H1 (cell line): ENCODE measurements around the gene ZNF658.
"Not testable (repeated sequence)": the region's sequence is repeated elsewhere in the genome, so short reads cannot be mapped to it uniquely, and the experiment has no call there.

Experiments
- CHD2 ChIP-seq: IDR thresholded peaks from 2 replicates; pipeline ENCODE4 v1.6.1; 2012; ENCODE audit warnings: low read length, improper control_type of control experiment
- JUND ChIP-seq: IDR thresholded peaks from 2 replicates; pipeline ENCODE4 v1.6.1; 2011; ENCODE audit warnings: mild to moderate bottlenecking, improper control_type of control experiment, low read length
- RXRA ChIP-seq: IDR thresholded peaks from 2 replicates; pipeline ENCODE4 v1.6.1; 2011; ENCODE audit warnings: low read depth, mild to moderate bottlenecking, low read length, moderate library complexity; ENCODE audit not compliant: insufficient read depth
- TF ChIP-seq, protein P1 (sequence below), 3 experiments: IDR thresholded peaks; 1 replicate in 2 of 3; 2 replicates in 1 of 3; pipeline versions ENCODE4 v1.5.1 to v1.6.1; 2011; ENCODE audit warnings: low read length in 3 of 3, mild to moderate bottlenecking in 3 of 3, inconsistent platforms in 2 of 3, low read depth in 1 of 3, moderate library complexity in 1 of 3; ENCODE audit not compliant: insufficient read depth in 1 of 3; ENCODE audit errors: control extremely low read depth in 1 of 3

- TF ChIP-seq JUND, RXRA, CHD2: not testable (repeated sequence)
- TF ChIP-seq, protein P1, sequence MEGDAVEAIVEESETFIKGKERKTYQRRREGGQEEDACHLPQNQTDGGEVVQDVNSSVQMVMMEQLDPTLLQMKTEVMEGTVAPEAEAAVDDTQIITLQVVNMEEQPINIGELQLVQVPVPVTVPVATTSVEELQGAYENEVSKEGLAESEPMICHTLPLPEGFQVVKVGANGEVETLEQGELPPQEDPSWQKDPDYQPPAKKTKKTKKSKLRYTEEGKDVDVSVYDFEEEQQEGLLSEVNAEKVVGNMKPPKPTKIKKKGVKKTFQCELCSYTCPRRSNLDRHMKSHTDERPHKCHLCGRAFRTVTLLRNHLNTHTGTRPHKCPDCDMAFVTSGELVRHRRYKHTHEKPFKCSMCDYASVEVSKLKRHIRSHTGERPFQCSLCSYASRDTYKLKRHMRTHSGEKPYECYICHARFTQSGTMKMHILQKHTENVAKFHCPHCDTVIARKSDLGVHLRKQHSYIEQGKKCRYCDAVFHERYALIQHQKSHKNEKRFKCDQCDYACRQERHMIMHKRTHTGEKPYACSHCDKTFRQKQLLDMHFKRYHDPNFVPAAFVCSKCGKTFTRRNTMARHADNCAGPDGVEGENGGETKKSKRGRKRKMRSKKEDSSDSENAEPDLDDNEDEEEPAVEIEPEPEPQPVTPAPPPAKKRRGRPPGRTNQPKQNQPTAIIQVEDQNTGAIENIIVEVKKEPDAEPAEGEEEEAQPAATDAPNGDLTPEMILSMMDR (IDR thresholded peaks at IDR 0.05; ENCODE audit: control extremely low read depth in 1 of 3, insufficient read depth in 1 of 3, low read depth in 1 of 3, low read length in 3 of 3) = not testable (repeated sequence)
Observed at GRCh38 chr9:66938322-66938721, 37.8 kb downstream of the ZNF658 start.
